ENCODE results near the gene COX19. TPM values are rescaled to one million over a fixed set of nuclear protein-coding genes. Genes with fewer than 3 reads are reported as not detected.

COX19 gene
- total and polyA plus RNA-seq, 2 experiments from 2014 or later: 11.7 to 12.6 TPM

- Histone ChIP-seq H3K4me1 (ENCODE audit: insufficient read depth) (no peaks in the 10 kb centered on the region), H2AFZ (no peak overlapping the region), H3K27me3 (ENCODE audit: insufficient read depth) (no peaks in the 10 kb centered on the region), H3K36me3 (ENCODE audit: insufficient read depth) (no peaks in the 10 kb centered on the region), H3K79me2 (replicated peaks; ENCODE audit: insufficient read depth) (no peaks in the 10 kb centered on the region), H3K9me2 (ENCODE audit: insufficient read depth) (no peaks in the 10 kb centered on the region), H4K20me1 (replicated peaks; ENCODE audit: insufficient read depth) (no peaks in the 10 kb centered on the region), H3K4me3 (no peak overlapping the region), H3K4me2 (no peak overlapping the region), H3F3A (replicated peaks; ENCODE audit: low read depth) (no peaks in the 10 kb centered on the region), H3K27ac (ENCODE audit: low read depth) (no peak overlapping the region)
- Mint-ChIP-seq H3K27ac (no peak overlapping the region), H3K4me1 (0 out of 3 replicates have a peak, but pooled peaks cover 2% of the 10 kb centered on the region), H3K9me3 (no peaks in the 10 kb centered on the region), H3K27me3 (ENCODE audit: insufficient read depth, low read depth, poor library complexity) (peaks cover 22% of the 10 kb centered on the region), H3K4me3 (no peak overlapping the region), H3K36me3 (ENCODE audit: low read depth) (no peaks in the 10 kb centered on the region)
- ATAC-seq (peak; percentile 86), DNase-seq (ENCODE audit: low spot score) (peak; percentile 97)
- peak; percentile 67 for TF ChIP-seq POLR2AphosphoS5 (IDR thresholded peaks at IDR 0.05; ENCODE audit: low read depth)
- TF ChIP-seq CREB1 (CRISPR knock-in tag; IDR thresholded peaks at IDR 0.05; ENCODE audit: low read depth): peak; percentile 53; the same call in 1 of the 2 replicates
- peak; percentile 90 to 100 for TF ChIP-seq CTCF (conservative IDR thresholded peaks at IDR 0.05; ENCODE audit: low read depth in 2 of 2)
- no peak for TF ChIP-seq ETS1 (IDR thresholded peaks at IDR 0.05)
Measured at GRCh38 chr7:992709-993607, 17.6 kb upstream of the COX19 start.

GRCh38 chr7:991729-992656 is 16.6 kb upstream of the COX19 start:
- Histone ChIP-seq H3K4me2 (no peak overlapping the region), H3K4me3 (no peak overlapping the region), H3K9me2 (ENCODE audit: insufficient read depth) (no peaks in the 10 kb centered on the region), H3K27me3 (ENCODE audit: insufficient read depth) (no peaks in the 10 kb centered on the region), H3K79me2 (replicated peaks; ENCODE audit: insufficient read depth) (no peaks in the 10 kb centered on the region), H3K27ac (ENCODE audit: low read depth) (no peak overlapping the region), H3K4me1 (ENCODE audit: insufficient read depth) (no peaks in the 10 kb centered on the region), H3F3A (replicated peaks; ENCODE audit: low read depth) (no peaks in the 10 kb centered on the region), H4K20me1 (replicated peaks; ENCODE audit: insufficient read depth) (no peaks in the 10 kb centered on the region), H3K36me3 (ENCODE audit: insufficient read depth) (no peaks in the 10 kb centered on the region), H2AFZ (no peak overlapping the region)
- H3K4me1 Mint-ChIP-seq: no peaks in the 10 kb centered on the region
- no peak overlapping the region for H3K27ac Mint-ChIP-seq
- no peaks in the 10 kb centered on the region for H3K36me3 Mint-ChIP-seq (ENCODE audit: low read depth)
- H3K9me3 Mint-ChIP-seq: no peaks in the 10 kb centered on the region
- DNase-seq (ENCODE audit: low spot score) (no peak), ATAC-seq (no peak)
- H3K27me3 Mint-ChIP-seq (ENCODE audit: insufficient read depth, low read depth, poor library complexity): peaks cover 22% of the 10 kb centered on the region
- no peak overlapping the region for H3K4me3 Mint-ChIP-seq
- TF ChIP-seq ZNF331 (CRISPR knock-in tag; IDR thresholded peaks at IDR 0.05; ENCODE audit: low read depth) (no peak), REST (IDR thresholded peaks at IDR 0.05; ENCODE audit: unreplicated experiment) (no peak), ETS1 (IDR thresholded peaks at IDR 0.05) (no peak), CTCF (conservative IDR thresholded peaks at IDR 0.05; ENCODE audit: low read depth in 2 of 2) (no peak), POLR2AphosphoS5 (IDR thresholded peaks at IDR 0.05; ENCODE audit: low read depth) (no peak)
